22Rv1 (cell line): ENCODE data around the gene PID1.

Experiments used
- CTCF ChIP-seq: fragments of 450-650 bp; IDR thresholded peaks from 2 replicates; pipeline ENCODE4 v1.5.1; 2017; ENCODE audit warnings: mild to moderate bottlenecking
- ZFX ChIP-seq: fragments of 450-650 bp; IDR thresholded peaks from 2 replicates; pipeline ENCODE4 v1.6.1; 2017; ENCODE audit warnings: antibody characterized with exemption, borderline replicate concordance

DNA sequence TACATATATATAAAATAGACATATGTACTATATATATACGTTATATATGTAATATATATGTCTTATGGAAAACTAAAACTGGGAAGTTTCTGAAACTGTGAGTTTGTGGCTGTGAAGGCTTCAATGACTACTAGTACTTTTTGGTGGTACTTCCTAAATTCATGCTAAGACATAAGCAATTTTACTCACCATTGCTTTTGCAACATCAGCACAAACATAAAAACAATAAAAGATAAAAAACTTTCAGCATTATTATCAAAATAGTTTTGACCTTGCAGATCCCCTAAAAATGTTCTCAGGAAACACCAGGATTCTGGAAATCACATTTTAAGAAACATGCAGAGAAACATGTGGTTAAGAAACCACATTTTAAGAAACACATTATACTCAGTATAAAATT, 269.9 kb downstream of the PID1 start:
- TF ChIP-seq CTCF (no peak), ZFX (no peak)
